ENCODE measurements around the gene INSR. TPM values are rescaled to one million over a fixed set of nuclear protein-coding genes. Genes with fewer than 3 reads are reported as not detected.

Gene INSR
- polyA plus RNA-seq, 2 of the 4 experiments (the other 2 are of a cell fraction): 1.8 to 3.3 TPM

- no peak for TF ChIP-seq ZC3H11A (IDR thresholded peaks at IDR 0.05)
- TF ChIP-seq ZNF302 (CRISPR knock-in tag; IDR thresholded peaks at IDR 0.05): no peak
- no peak for TF ChIP-seq PHF8 (IDR thresholded peaks at IDR 0.05; ENCODE audit: borderline replicate concordance, low read depth)
- no peak for TF ChIP-seq ZSCAN20 (CRISPR knock-in tag; IDR thresholded peaks at IDR 0.05)
- no peak for TF ChIP-seq FOSB (CRISPR knock-in tag; IDR thresholded peaks at IDR 0.05)
- TF ChIP-seq JUN (IDR thresholded peaks at IDR 0.05): no peak
- no peak for TF ChIP-seq HDAC2 (IDR thresholded peaks at IDR 0.05)
- no peak for TF ChIP-seq GATA3 (IDR thresholded peaks at IDR 0.05; ENCODE audit: borderline replicate concordance)
- Histone ChIP-seq H3K9me3 (no peaks in the 10 kb centered on the region), H3K27ac (no peak overlapping the region), H3K4me2 (no peak overlapping the region), H3K4me3 (no peak overlapping the region), H3K4me1 (no peaks in the 10 kb centered on the region)
- CTCF ChIA-PET: interaction anchor here (2.1 kb wide), 1 partner anchor 38 kb away, joined by 4 read pairs; no protein-coding TSS in a partner anchor
- POLR2A ChIA-PET: no interaction called here
- no peak for DNase-seq (ENCODE audit: low read depth in 1 of 2, low spot score in 1 of 2)
- no peak for FAIRE-seq
- WGBS (ENCODE audit: missing lambda C conversion rate): 89% methylated on average over 4 of the region's 4 CpGs
- no peak for ATAC-seq
These were observed 9.3 kb upstream of the INSR start for GRCh38 chr19:7303470-7303869.

DNA sequence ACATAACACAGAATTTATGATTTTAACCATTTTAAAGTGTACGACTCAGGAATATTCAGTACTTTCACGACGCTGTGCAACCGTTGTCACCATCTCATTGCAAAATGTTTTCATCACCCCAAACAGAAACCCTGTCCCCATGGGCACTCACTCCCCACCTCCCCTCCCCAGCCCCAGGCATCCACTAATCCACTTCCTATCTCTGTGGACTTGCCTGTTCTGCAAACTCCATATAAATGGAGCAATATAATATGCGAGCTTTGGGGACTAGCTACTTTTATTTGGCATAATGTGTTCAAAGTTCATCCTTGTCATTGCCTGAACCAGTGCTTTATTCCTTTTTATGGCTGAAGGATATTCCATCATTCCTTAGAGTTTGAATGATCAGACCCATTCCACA lies 7.3 kb upstream of the INSR start:
- TF ChIP-seq POLR2A (IDR thresholded peaks at IDR 0.05; ENCODE audit: low read length): no peak
- no peak for TF ChIP-seq RFX5 (IDR thresholded peaks at IDR 0.05)
- no peak for TF ChIP-seq BHLHE40 (IDR thresholded peaks at IDR 0.05; ENCODE audit: low read depth, low read length)
- TF ChIP-seq CBX8 (IDR thresholded peaks at IDR 0.05): no peak
- TF ChIP-seq CHD2 (IDR thresholded peaks at IDR 0.05; ENCODE audit: low read length, partially characterized antibody): no peak
- no peak for TF ChIP-seq TFCP2L1 (CRISPR knock-in tag; IDR thresholded peaks at IDR 0.05)
- TF ChIP-seq ZSCAN20 (CRISPR knock-in tag; IDR thresholded peaks at IDR 0.05): no peak
- no peak for TF ChIP-seq ZNF302 (CRISPR knock-in tag; IDR thresholded peaks at IDR 0.05)
- TF ChIP-seq, protein P1, sequence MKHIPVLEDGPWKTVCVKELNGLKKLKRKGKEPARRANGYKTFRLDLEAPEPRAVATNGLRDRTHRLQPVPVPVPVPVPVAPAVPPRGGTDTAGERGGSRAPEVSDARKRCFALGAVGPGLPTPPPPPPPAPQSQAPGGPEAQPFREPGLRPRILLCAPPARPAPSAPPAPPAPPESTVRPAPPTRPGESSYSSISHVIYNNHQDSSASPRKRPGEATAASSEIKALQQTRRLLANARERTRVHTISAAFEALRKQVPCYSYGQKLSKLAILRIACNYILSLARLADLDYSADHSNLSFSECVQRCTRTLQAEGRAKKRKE (CRISPR knock-in tag; IDR thresholded peaks at IDR 0.05; ENCODE audit: low read depth): no peak
- TF ChIP-seq PBX3 (IDR thresholded peaks at IDR 0.05): no peak
- no peak for TF ChIP-seq NPAS2 (CRISPR knock-in tag; IDR thresholded peaks at IDR 0.05; ENCODE audit: borderline replicate concordance)
- TF ChIP-seq JUN (IDR thresholded peaks at IDR 0.05): no peak
- no peak for TF ChIP-seq PHF8 (IDR thresholded peaks at IDR 0.05; ENCODE audit: borderline replicate concordance, low read depth)
- TF ChIP-seq, protein P2, sequence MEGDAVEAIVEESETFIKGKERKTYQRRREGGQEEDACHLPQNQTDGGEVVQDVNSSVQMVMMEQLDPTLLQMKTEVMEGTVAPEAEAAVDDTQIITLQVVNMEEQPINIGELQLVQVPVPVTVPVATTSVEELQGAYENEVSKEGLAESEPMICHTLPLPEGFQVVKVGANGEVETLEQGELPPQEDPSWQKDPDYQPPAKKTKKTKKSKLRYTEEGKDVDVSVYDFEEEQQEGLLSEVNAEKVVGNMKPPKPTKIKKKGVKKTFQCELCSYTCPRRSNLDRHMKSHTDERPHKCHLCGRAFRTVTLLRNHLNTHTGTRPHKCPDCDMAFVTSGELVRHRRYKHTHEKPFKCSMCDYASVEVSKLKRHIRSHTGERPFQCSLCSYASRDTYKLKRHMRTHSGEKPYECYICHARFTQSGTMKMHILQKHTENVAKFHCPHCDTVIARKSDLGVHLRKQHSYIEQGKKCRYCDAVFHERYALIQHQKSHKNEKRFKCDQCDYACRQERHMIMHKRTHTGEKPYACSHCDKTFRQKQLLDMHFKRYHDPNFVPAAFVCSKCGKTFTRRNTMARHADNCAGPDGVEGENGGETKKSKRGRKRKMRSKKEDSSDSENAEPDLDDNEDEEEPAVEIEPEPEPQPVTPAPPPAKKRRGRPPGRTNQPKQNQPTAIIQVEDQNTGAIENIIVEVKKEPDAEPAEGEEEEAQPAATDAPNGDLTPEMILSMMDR (IDR thresholded peaks at IDR 0.05): no peak
- no peak for TF ChIP-seq FOSL2 (IDR thresholded peaks at IDR 0.05)
- TF ChIP-seq FOSL2 (CRISPR knock-in tag; IDR thresholded peaks at IDR 0.05): no peak
- TF ChIP-seq, protein P3, sequence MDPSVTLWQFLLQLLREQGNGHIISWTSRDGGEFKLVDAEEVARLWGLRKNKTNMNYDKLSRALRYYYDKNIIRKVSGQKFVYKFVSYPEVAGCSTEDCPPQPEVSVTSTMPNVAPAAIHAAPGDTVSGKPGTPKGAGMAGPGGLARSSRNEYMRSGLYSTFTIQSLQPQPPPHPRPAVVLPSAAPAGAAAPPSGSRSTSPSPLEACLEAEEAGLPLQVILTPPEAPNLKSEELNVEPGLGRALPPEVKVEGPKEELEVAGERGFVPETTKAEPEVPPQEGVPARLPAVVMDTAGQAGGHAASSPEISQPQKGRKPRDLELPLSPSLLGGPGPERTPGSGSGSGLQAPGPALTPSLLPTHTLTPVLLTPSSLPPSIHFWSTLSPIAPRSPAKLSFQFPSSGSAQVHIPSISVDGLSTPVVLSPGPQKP (IDR thresholded peaks at IDR 0.05; ENCODE audit: low read depth, low read length): no peak
- ChIA-PET CTCF (interaction anchor here (1.7 kb wide), 1 partner anchor 152 kb away, joined by 8 read pairs; no protein-coding TSS in a partner anchor), POLR2A (no interaction called here)
- no peak for DNase-seq (ENCODE audit: low read depth in 1 of 2, low spot score in 1 of 2)
- no peaks in the 10 kb centered on the region for H3K9me3 ChIP-seq
- no peak for ATAC-seq
- no peak overlapping the region for H3K4me2 ChIP-seq
- H3K4me1 ChIP-seq: no peaks in the 10 kb centered on the region
- no peak overlapping the region for H3K27ac ChIP-seq
- no peak overlapping the region for H3K4me3 ChIP-seq
- whole genome bisulfite sequencing (ENCODE audit: missing lambda C conversion rate): 75% methylated on average over 5 of the region's 5 CpGs
- no peak for FAIRE-seq

DNA sequence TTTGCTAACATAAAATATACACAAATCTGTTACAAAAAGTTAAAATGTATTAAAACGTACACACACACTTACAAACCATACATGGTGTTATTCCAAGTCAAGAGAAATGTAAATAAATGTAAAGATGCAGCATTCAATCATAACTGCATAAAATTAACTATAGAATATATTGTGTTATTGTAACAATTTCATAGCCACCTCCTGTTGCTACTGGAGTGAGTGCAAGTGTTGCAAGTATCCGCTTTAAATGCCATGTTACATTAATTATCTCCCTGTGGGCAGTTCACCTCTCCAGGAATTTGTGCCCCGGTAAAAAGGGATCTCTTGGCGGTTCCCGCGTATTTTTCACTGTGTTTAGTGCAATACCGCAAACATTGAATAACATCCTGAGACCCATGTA lies 3.5 kb upstream of the INSR start:
- Histone ChIP-seq H3K27ac (no peak overlapping the region), H3K4me1 (peaks cover 6% of the 10 kb centered on the region; the same call in 1 of the 3 replicates), H3K9me3 (no peaks in the 10 kb centered on the region), H3K4me2 (no peak overlapping the region), H3K4me3 (no peak overlapping the region)
- 16% methylated on average over 7 of the region's 7 CpGs for WGBS (ENCODE audit: missing lambda C conversion rate)
- no peak for ATAC-seq
- CTCF ChIA-PET: no interaction called here
- no peak for FAIRE-seq
- DNase-seq (ENCODE audit: low read depth in 1 of 2, low spot score in 1 of 2): no peak
- POLR2A ChIA-PET: no interaction called here
- TF ChIP-seq CHD2 (IDR thresholded peaks at IDR 0.05; ENCODE audit: low read length, partially characterized antibody) (no peak), HOXB5 (CRISPR knock-in tag; IDR thresholded peaks at IDR 0.05) (no peak), CBX2 (IDR thresholded peaks at IDR 0.05; ENCODE audit: borderline replicate concordance, low read depth) (no peak), EP300 (IDR thresholded peaks at IDR 0.05) (no peak), RCOR1 (IDR thresholded peaks at IDR 0.05; ENCODE audit: low read depth, low read length) (no peak), TFCP2L1 (CRISPR knock-in tag; IDR thresholded peaks at IDR 0.05) (no peak), MYC (IDR thresholded peaks at IDR 0.05; ENCODE audit: borderline replicate concordance, low read length) (no peak), NFE2L2 (conservative IDR thresholded peaks at IDR 0.05; ENCODE audit: low read length) (no peak), RNF2 (IDR thresholded peaks at IDR 0.05; ENCODE audit: borderline replicate concordance, low read depth) (no peak), MAZ (IDR thresholded peaks at IDR 0.05; ENCODE audit: borderline replicate concordance, low read depth, low read length) (no peak), CBX8 (IDR thresholded peaks at IDR 0.05) (no peak)
- TF ChIP-seq, protein P4, sequence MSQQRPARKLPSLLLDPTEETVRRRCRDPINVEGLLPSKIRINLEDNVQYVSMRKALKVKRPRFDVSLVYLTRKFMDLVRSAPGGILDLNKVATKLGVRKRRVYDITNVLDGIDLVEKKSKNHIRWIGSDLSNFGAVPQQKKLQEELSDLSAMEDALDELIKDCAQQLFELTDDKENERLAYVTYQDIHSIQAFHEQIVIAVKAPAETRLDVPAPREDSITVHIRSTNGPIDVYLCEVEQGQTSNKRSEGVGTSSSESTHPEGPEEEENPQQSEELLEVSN (IDR thresholded peaks at IDR 0.05; ENCODE audit: borderline replicate concordance, low read depth): no peak
- TF ChIP-seq, protein P3 (IDR thresholded peaks at IDR 0.05; ENCODE audit: low read depth, low read length): no peak

All from A549 (cell line).